GM12878 (cell line): Measurements from ENCODE around the gene CPNE6.

Experiments
- BCL11A ChIP-seq: IDR thresholded peaks from 2 replicates; pipeline ENCODE4 v1.6.1; 2011; ENCODE audit warnings: low read depth, low read length
- CHD1 ChIP-seq: IDR thresholded peaks from 2 replicates; pipeline ENCODE4 v1.6.1; 2012; ENCODE audit warnings: low read depth, low read length, improper control_type of control experiment
- CTCF ChIP-seq, 3 experiments: IDR thresholded peaks in 2 of 3; conservative IDR thresholded peaks in 1 of 3; 2 replicates each; pipeline ENCODE4 v1.5.1; 2011; ENCODE audit warnings: low read depth in 3 of 3, low read length in 3 of 3, mild to moderate bottlenecking in 3 of 3, control low read depth in 2 of 3, moderate library complexity in 2 of 3, inconsistent platforms in 1 of 3, mixed read lengths in 1 of 3; ENCODE audit not compliant: control insufficient read depth in 2 of 3, insufficient read depth in 1 of 3; ENCODE audit errors: extremely low read depth in 1 of 3
- EGR1 ChIP-seq, 2 experiments: IDR thresholded peaks; 1 replicate in 1 of 2; 2 replicates in 1 of 2; pipeline ENCODE4 v1.6.1; 2011 to 2012; ENCODE audit warnings: low read depth in 2 of 2, low read length in 2 of 2, borderline replicate concordance in 1 of 2, mild to moderate bottlenecking in 1 of 2, moderate library complexity in 1 of 2
- ESRRA ChIP-seq: IDR thresholded peaks from 2 replicates; pipeline ENCODE4 v1.6.1; 2012; ENCODE audit warnings: mild to moderate bottlenecking, low read length, improper control_type of control experiment
- HDAC2 ChIP-seq: fragments of 200-600 bp; sonication (generic); IDR thresholded peaks from 2 replicates; pipeline ENCODE4 v1.6.1; 2017
- POLR2A ChIP-seq: IDR thresholded peaks from 2 replicates; pipeline ENCODE4 v1.6.1; 2011; ENCODE audit warnings: low read depth, mild to moderate bottlenecking, low read length
- SRF ChIP-seq, 2 experiments: IDR thresholded peaks; 2 replicates each; pipeline ENCODE4 v1.6.1; 2011; ENCODE audit warnings: low read depth in 2 of 2, low read length in 2 of 2, mild to moderate bottlenecking in 1 of 2, moderate library complexity in 1 of 2
- ZZZ3 ChIP-seq: IDR thresholded peaks from 2 replicates; pipeline ENCODE4 v1.6.1; 2011; ENCODE audit warnings: low read depth; ENCODE audit not compliant: control insufficient read depth, insufficient read length

DNA sequence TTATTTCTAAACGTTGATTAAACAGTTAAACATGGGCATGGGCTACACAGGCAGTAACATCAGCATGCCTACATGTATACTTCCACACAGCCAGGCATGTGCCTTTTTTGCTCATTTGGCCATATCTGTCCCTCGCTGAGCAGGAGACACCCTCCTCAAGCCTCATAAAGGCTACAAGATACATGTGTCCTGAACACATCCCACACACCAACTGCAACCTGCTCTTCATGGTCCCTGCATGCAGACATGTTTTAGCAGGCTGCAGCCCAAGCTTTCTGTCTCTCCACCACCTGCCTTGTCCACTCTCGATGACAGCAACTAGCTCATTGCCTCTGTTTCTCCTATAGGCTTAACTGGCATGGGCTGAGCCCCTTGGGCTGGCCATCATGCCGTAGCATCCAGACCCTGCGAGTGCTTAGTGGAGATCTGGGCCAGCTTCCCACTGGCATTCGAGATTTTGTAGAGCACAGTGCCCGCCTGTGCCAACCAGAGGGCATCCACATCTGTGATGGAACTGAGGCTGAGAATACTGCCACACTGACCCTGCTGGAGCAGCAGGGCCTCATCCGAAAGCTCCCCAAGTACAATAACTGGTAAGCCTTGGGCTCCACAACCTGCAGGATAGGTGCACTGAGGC, 25.3 kb downstream of the CPNE6 start:
- TF ChIP-seq ESRRA (no peak), BCL11A (no peak), EGR1 (IDR thresholded peaks at IDR 0.05; ENCODE audit: borderline replicate concordance in 1 of 2, low read depth in 2 of 2, low read length in 2 of 2) (no peak), SRF (IDR thresholded peaks at IDR 0.05; ENCODE audit: low read depth in 2 of 2, low read length in 2 of 2) (no peak), CTCF (IDR thresholded peaks at IDR 0.05 in 2 of 3, conservative IDR thresholded peaks at IDR 0.05 in 1 of 3; ENCODE audit: control insufficient read depth in 2 of 3, extremely low read depth in 1 of 3, insufficient read depth in 1 of 3, low read depth in 3 of 3, low read length in 3 of 3) (no peak), ZZZ3 (no peak), HDAC2 (no peak), POLR2A (no peak), CHD1 (no peak)
